ENCODE measurements around the gene DENND5A.

DENND5A gene

DNA sequence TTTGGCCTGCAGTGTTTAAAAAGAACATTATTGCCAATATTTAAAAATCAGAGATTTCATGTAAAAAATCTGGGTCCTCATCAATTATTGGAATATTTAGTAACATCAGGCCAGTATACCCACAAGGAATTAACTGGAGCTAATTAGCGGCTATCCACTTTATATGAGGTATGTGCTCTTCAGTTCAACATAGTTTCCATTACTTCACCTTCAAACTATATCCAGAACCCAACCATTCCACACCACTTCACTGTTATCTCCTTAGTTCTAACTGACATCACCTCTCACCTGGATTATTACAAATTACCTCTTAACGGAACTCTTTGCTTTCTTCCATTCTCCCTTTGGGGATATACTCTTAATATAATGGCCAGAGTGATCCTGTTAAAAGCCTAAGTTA lies 64.7 kb downstream of the DENND5A start:
- TF ChIP-seq CTCF (IDR thresholded peaks at IDR 0.05) = no peak

GRCh38 chr11:9193316-9193715 lies 71.8 kb downstream of the DENND5A start:
- no peak for TF ChIP-seq CTCF (IDR thresholded peaks at IDR 0.05)

DNA sequence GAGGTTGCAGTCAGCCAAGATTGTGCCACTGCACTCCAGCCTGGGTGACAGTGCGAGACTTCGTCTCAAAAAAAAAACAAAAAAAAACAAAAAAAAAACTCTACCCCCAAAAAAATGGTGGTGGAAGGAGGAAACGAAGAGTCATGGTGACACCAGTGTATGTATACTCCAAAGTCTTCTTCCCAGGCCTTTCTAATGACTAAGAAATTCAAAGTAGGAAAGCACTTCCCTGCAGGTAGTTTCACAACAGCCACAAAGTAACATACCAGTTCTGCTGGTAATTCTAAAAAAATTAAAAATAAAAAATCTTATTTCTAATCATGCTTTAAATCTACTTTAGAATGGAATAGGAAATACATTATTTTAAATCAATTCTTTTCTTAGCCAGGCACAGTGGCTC lies 72.6 kb downstream of the DENND5A start:
- TF ChIP-seq CTCF (IDR thresholded peaks at IDR 0.05) = no peak

DNA sequence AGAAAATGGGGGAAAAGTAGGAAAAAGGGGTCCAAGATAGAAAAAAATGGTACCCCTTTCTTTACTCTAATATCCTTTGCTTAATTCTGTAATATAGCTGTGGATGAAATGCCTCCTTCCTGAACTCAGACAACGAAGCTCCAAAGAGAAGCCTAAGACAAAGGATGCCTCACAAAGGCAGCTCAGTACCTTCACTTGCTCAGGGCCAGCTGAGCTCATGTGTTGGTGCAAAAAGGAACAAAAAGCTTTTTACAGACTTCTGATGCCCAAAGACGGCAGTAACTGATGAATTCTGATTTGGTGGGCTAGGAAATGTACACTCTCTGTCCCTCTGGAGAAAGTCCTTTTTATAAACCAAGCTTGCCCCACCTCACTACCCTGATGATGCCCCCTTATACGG lies 77.5 kb downstream of the DENND5A start:
- TF ChIP-seq CTCF (IDR thresholded peaks at IDR 0.05) = no peak

DNA sequence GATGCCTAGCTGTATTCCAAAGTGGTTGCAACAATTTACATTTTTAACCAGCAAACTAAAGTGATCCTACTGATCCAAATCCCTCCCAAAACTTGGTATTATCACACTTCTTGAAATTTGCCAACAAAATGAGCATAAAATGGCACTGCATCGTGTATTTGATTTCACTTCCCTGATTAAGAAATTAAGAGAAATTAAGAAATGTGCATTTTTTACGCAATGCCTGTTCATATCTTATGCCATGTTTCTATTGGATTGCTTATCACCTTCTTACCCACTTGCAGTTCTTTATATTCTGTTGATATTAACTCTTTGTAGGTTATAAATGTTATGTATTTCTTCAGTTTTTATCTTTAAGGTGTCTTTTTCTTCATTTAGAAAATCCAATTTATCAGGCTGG lies 80.6 kb downstream of the DENND5A start:
- no peak for TF ChIP-seq CTCF (IDR thresholded peaks at IDR 0.05)

DNA sequence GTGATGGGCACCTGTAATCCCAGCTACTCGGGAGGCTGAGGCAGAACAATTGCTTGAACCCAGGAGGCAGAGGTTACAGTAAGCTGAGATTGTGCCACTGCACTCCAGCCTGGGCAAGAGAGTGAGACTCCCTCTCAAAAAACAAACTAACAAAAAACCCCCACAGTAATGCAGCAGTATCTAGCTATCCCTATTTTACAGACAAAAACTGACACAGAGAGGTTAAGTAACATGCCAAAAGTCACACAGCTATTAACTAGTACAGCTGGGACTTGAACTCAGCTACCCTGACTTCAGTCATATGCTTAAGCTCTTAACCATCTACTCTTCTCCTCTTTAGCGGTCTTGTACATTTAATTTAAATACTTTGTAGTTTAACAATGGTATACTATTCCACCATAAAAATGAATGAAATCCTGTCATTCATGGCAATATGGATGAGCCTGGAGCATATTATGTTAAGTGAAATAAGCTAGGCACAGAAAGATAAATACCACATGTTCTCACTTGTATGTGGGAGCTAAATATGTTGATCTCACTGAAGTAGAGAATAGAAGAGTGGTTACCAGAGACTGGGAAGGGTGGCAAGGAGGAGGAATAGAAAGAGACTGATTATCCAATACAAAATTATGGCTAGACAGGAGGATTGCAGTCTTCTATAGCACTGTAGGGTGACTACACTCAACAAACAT lies 82.8 kb downstream of the DENND5A start:
- TF ChIP-seq CTCF (IDR thresholded peaks at IDR 0.05) = no peak

DNA sequence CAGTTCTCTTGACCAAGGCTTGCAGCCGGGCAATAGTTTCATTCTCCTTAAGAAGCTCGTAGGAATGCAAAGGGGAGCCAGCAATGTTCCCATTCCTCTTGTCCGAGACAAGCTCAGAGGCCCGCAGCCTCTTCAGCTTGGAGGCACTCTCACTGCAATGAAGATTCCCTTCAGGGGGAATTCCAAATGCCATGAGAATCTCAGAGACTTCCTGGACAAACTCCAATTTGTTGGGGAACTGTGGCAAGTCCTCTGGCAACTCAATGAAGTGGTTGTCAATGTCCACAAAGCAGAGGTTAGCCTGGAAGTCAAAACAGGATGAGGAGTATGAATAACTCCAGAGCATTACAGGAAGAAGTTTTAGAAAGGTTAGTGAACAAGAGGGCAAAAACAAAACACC lies 84.4 kb downstream of the DENND5A start:
- TF ChIP-seq CTCF (IDR thresholded peaks at IDR 0.05) = no peak

DNA sequence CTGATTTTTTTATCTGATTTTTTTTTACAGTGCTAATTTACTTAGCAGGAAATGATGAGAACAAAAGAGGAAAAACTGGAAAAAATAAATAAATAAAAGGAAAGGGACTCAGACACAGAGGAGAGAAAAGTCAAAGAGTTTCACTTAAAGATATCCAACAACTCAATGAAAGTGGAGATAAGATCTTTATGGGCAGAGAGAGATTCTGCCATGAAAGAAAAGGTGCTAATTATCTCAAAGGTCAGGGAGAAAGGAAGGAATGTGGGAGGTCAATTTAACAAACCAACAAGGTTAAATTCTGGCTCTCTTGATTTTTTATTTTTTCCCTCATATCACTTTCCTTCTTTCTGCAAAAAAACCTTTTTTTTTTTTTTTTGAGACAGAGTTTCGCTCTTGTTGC lies 86.0 kb downstream of the DENND5A start:
- TF ChIP-seq CTCF (IDR thresholded peaks at IDR 0.05) = no peak
